ENCODE results near the gene S100A14. TPM values are rescaled to one million over a fixed set of nuclear protein-coding genes. Genes with fewer than 3 reads are reported as not detected.
A peak's percentile ranks its signal among the peaks of the same experiment; 100 is the strongest.
"Not testable (repeated sequence)": the region's sequence is repeated elsewhere in the genome, so short reads cannot be mapped to it uniquely, and the experiment has no call there.

Gene S100A14
- total RNA-seq, 1 experiment from 2014 or later, result 332 TPM

DNA sequence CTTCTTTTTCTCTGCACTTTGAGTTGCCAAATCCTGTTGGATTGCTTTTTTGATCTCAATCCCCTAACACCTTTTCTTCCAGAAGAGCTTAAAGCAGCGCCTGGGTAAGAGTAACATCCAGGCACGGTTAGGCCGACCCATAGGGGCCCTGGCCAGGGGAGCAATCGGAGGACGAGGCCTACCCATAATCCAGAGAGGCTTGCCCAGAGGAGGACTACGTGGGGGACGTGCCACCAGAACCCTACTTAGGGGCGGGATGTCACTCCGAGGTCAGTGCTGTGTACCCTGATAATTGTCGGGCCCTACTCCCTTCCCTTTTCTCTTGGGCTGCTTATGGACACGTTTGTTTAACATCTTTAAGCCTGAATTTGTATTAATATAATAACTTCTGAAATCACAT is 26.0 kb upstream of the S100A14 start:
- no peak overlapping the region for H3K4me3 Mint-ChIP-seq (ENCODE audit: unreplicated experiment)
- BruUV-seq (replicated peaks), result no TSS peak
- TF ChIP-seq, protein P1, sequence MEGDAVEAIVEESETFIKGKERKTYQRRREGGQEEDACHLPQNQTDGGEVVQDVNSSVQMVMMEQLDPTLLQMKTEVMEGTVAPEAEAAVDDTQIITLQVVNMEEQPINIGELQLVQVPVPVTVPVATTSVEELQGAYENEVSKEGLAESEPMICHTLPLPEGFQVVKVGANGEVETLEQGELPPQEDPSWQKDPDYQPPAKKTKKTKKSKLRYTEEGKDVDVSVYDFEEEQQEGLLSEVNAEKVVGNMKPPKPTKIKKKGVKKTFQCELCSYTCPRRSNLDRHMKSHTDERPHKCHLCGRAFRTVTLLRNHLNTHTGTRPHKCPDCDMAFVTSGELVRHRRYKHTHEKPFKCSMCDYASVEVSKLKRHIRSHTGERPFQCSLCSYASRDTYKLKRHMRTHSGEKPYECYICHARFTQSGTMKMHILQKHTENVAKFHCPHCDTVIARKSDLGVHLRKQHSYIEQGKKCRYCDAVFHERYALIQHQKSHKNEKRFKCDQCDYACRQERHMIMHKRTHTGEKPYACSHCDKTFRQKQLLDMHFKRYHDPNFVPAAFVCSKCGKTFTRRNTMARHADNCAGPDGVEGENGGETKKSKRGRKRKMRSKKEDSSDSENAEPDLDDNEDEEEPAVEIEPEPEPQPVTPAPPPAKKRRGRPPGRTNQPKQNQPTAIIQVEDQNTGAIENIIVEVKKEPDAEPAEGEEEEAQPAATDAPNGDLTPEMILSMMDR (IDR thresholded peaks at IDR 0.05; ENCODE audit: unreplicated experiment), result no peak
- no peaks in the 10 kb centered on the region for H3K9me3 Mint-ChIP-seq (ENCODE audit: unreplicated experiment)
- POLR2A ChIA-PET, result interaction anchor here (0.5 to 46.1 kb wide), 6 partner anchors 8 to 93 kb away, joined by 3 to 1272 read pairs (median 38); partner anchors contain the start of genes CHTOP, S100A1, S100A13 and S100A14
- CTCF ChIA-PET, result no interaction called here
- no peak for DNase-seq (ENCODE audit: unreplicated experiment)
- peaks cover 100% of the 10 kb centered on the region for H3K36me3 Mint-ChIP-seq (ENCODE audit: insufficient read depth, unreplicated experiment)
- H3K4me1 Mint-ChIP-seq (ENCODE audit: insufficient read depth, unreplicated experiment), result peaks cover 28% of the 10 kb centered on the region
- intact Hi-C loops (cut with micrococcal nuclease), result no loop called here
- H3K27ac Mint-ChIP-seq (ENCODE audit: low read depth, unreplicated experiment), result peak overlapping the region; percentile 26
- no peaks in the 10 kb centered on the region for H3K27me3 Mint-ChIP-seq (ENCODE audit: insufficient read depth, unreplicated experiment)

DNA sequence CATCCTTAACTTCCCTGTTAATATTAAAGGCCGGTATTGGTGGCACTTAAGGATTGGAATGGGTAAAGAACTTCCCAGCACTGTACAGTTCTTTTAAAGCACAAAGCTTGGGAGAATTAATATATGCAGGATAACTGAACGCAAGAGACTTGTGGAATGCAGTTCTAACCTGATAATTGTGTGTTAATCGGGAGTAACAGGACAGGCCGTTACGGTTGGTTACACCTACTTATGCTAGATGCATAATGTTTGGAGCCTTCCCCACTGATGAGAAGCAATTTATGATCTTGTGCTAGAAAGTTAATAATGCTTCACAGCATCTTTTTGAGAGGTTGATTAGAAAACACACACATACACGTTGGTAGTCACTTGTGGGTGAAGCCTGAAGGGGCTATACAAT is 24.7 kb upstream of the S100A14 start:
- BruUV-seq (replicated peaks), result no TSS peak
- Mint-ChIP-seq H3K4me1 (ENCODE audit: insufficient read depth, unreplicated experiment) (peaks cover 33% of the 10 kb centered on the region), H3K27ac (ENCODE audit: low read depth, unreplicated experiment) (peak overlapping the region; percentile 26), H3K9me3 (ENCODE audit: unreplicated experiment) (no peaks in the 10 kb centered on the region), H3K36me3 (ENCODE audit: insufficient read depth, unreplicated experiment) (peaks cover 100% of the 10 kb centered on the region), H3K4me3 (ENCODE audit: unreplicated experiment) (no peak overlapping the region), H3K27me3 (ENCODE audit: insufficient read depth, unreplicated experiment) (no peaks in the 10 kb centered on the region)
- POLR2A ChIA-PET, result interaction anchor here (2.6 to 46.1 kb wide), 3 partner anchors 9 to 25 kb away, joined by 10 to 1272 read pairs (median 66); partner anchors contain the start of genes S100A1, S100A13, S100A14 and S100A16
- intact Hi-C loops (cut with micrococcal nuclease), result no loop called here
- no peak for DNase-seq (ENCODE audit: unreplicated experiment)
- TF ChIP-seq, protein P1 (IDR thresholded peaks at IDR 0.05; ENCODE audit: unreplicated experiment), result no peak
- CTCF ChIA-PET, result interaction anchor here (0.6 to 4.6 kb wide), 4 partner anchors 12 to 1393 kb away, joined by 3 to 23 read pairs (median 4); no protein-coding TSS in a partner anchor

DNA sequence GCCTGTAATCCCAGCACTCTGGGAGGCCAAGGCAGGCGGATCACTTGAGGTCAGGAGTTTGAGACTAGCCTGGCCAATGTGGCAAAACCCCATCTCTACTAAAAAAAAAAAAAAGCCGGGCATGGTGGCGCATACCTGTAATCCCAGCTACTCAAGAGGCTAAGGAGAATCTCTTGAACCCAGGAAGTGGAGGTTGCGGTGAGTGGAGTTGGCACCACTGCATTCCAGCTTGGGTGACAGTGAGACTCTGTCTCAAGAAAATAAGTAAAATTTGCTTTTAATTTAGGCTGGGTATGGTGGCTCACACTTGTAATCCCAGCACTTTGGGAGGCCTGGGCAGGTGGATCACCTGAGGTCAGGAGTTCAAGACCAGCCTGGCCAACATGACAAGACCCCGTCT is 24.1 kb upstream of the S100A14 start:
- not testable (repeated sequence) for H3K4me3 Mint-ChIP-seq (ENCODE audit: unreplicated experiment)

DNA sequence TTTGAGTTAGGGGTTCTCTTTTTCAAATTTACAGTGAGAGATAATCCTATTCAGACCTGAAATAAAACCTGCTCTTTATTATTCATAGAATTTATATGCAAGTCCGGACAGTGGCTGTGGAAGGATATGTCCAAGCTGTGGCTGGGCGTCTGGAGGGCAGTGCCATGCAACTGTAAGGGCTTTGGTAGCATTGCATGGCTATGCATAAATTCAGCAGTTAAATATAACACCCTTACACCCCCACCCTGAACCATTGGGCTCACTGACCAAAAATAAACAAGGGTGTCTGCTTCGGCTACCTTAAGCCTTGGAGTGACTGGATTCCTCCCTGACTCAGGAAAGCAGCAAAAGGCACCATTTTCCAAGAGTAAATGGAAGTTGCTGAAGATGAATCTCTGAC is 23.2 kb upstream of the S100A14 start:
- H3K4me1 Mint-ChIP-seq (ENCODE audit: insufficient read depth, unreplicated experiment), result peaks cover 27% of the 10 kb centered on the region
- no peak overlapping the region for H3K27ac Mint-ChIP-seq (ENCODE audit: low read depth, unreplicated experiment)
- intact Hi-C loops (cut with micrococcal nuclease), result no loop called here
- DNase-seq (ENCODE audit: unreplicated experiment), result no peak
- no peaks in the 10 kb centered on the region for H3K27me3 Mint-ChIP-seq (ENCODE audit: insufficient read depth, unreplicated experiment)
- TF ChIP-seq, protein P1 (IDR thresholded peaks at IDR 0.05; ENCODE audit: unreplicated experiment), result no peak
- H3K36me3 Mint-ChIP-seq (ENCODE audit: insufficient read depth, unreplicated experiment), result peaks cover 93% of the 10 kb centered on the region
- no TSS peak for BruUV-seq (replicated peaks)
- ChIA-PET CTCF (interaction anchor here (0.7 to 4.6 kb wide), 5 partner anchors 24 to 129 kb away, joined by 3 to 23 read pairs (median 3); no protein-coding TSS in a partner anchor), POLR2A (interaction anchor here (0.6 to 46.1 kb wide), 4 partner anchors 11 to 325 kb away, joined by 3 to 1272 read pairs (median 36); partner anchors contain the start of genes S100A1, S100A13, S100A14 and S100A16)
- H3K9me3 Mint-ChIP-seq (ENCODE audit: unreplicated experiment), result no peaks in the 10 kb centered on the region
- no peak overlapping the region for H3K4me3 Mint-ChIP-seq (ENCODE audit: unreplicated experiment)

More for the DNA sequence above, 24.1 kb upstream of the S100A14 start:
- ChIA-PET CTCF (interaction anchor here (0.6 to 4.6 kb wide), 8 partner anchors 11 to 1393 kb away, joined by 3 to 23 read pairs (median 4); no protein-coding TSS in a partner anchor), POLR2A (interaction anchor here (0.8 to 46.1 kb wide), 4 partner anchors 10 to 25 kb away, joined by 3 to 1272 read pairs (median 38); partner anchors contain the start of genes S100A1, S100A13, S100A14 and S100A16)
- H3K27me3 Mint-ChIP-seq (ENCODE audit: insufficient read depth, unreplicated experiment); DNase-seq (ENCODE audit: unreplicated experiment); H3K9me3 Mint-ChIP-seq (ENCODE audit: unreplicated experiment); intact Hi-C loops (cut with micrococcal nuclease); BruUV-seq (replicated peaks); H3K27ac Mint-ChIP-seq (ENCODE audit: low read depth, unreplicated experiment): not testable (repeated sequence)
- H3K4me1 Mint-ChIP-seq (ENCODE audit: insufficient read depth, unreplicated experiment), result peaks cover 28% of the 10 kb centered on the region
- peaks cover 99% of the 10 kb centered on the region for H3K36me3 Mint-ChIP-seq (ENCODE audit: insufficient read depth, unreplicated experiment)
